NCI-H128 (cell line): ENCODE results near the gene LIN54.
"Not testable (repeated sequence)": the region's sequence is repeated elsewhere in the genome, so short reads cannot be mapped to it uniquely, and the experiment has no call there.

Source experiments
- DNase-seq: peaks from one replicate; lab custom pipeline; 2025; ENCODE audit not compliant: unreplicated experiment; lab: John Stamatoyannopoulos, UW

LIN54 gene

DNA sequence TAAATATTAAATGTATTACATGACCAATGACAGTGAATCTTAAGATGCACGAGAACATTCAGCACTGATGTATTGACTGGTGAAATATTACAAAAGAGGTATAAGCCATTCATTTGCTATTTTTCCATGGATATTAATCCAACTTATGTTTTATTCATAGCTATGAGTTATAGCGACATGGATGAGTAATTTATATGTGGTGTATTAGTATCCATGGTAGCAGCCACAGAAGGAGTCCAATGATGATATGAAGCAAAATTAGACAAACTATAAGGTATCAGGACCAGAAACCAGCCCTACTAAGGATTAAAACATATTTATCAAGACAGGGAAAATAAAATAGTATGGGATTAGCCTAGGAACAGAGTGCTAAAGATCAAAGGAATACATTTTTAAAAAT is 59.4 kb downstream of the LIN54 start:
- DNase-seq = no peak

DNA sequence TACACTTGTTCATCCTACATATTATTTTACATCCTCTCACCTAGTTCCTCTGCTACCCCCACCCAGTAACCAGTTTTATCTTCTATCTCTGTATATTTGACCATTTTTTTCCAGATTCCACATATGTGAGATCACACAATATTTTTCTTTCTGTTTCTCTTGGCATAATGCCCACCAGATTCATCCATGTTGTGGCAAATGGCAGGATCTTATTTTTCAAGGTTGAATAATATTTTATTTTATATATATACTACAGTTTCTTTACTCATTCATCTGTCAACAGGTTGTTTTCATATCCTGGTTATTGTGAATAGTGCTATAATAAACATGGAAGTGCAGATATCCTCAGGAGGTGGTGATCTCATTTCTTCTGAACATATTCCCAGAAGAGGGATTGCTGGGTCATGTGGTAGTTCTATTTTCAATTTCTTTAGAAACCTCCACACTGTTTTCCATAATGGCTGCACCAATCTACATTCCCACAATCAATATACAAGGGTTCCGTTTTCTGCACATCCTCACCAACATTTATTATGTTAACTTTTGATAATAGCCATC is 61.9 kb downstream of the LIN54 start:
- DNase-seq = no peak

DNA sequence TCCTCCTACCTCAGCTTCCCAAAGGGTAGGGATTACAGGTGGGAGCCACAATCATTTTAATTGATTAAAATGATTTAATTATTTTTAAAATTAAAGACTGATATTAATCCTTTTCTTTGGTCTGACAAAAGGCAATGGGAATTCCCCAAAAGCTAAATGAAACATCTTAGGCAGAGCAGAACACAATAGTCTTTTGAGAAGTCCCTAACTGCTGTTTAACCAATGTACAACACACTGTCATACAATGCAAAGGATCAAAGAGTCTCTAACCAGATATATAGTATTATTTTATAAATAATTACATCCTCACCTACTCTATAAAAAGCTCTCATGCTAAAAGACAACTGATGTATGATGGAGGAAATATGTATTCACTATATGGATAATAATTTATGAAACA is 63.1 kb downstream of the LIN54 start:
- no peak for DNase-seq

DNA sequence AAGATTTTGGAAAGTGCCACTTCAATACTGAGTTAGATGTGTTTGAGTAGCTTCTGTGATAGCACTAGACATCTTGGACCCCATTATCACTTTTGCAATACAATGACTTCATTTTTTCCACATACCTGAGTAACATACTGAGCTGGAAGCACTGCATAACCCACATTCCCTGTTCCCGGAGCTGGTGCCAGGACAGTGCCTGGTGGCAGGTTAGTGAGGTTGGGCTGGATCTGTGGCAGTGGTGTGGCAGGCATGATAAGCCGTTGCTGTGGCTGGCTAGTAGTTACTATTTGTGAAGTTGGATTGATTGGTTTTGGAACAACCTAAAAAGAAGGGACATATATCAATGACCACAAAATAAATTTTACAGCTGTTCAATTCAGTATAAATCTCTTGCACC is 71.2 kb downstream of the LIN54 start:
- DNase-seq = no peak

DNA sequence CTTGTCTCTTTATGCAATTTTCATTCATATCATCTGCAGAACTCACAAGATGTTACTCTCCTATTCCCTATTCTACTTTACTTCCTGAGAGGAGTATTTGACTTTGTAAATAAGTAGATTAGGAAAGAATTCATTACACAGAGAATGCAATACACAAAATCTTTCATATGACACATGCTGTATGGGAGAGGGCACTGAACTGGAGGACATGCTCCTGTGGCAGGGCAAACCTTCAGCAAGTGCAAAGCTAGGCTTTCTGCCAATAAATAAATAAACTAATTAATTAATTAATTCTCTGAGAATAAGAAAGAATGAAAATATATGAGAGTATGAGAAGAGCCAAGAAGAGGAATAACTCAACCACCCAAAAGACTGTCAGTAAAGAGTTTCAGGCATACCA is 76.2 kb downstream of the LIN54 start:
- DNase-seq = no peak

DNA sequence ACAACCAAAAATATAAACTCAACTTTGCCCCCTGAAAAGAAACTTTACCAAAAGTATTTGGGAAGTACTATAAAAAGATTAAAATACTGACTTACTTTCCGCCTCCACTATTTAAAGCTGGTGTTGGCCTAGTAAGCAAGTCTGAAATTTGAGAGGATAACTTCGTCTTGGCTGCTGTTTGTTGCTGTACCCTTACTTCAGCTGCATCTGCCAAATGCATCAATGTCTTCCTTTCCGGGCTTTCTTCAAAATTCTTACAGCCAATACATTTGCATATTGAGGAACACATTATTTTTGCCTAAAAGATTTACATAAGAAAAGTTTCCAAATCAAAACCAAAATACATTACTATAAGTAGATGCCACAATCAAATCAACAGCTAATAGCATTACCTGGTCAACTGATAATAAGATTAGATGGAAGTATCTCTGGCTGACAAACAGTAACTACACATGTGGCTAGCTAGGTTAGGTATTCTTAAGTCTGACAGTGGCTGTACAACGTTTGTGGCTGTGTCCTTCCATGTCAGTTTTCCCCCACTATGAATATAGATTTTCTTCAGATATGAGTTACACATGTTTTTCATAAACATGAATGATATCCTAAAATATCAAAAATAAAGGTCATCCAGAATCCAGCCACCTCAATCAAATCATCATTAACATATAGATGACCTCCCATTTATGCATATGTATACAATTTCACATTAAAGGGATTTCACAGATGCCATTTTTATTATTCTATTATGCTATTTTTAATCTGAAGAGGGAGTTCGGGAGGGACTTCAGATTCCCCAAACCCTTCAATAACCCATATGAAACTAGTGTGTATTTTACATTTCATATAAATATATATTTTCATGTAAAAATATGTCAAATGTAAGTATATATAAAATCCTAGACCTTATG is 79.5 kb downstream of the LIN54 start:
- no peak for DNase-seq

DNA sequence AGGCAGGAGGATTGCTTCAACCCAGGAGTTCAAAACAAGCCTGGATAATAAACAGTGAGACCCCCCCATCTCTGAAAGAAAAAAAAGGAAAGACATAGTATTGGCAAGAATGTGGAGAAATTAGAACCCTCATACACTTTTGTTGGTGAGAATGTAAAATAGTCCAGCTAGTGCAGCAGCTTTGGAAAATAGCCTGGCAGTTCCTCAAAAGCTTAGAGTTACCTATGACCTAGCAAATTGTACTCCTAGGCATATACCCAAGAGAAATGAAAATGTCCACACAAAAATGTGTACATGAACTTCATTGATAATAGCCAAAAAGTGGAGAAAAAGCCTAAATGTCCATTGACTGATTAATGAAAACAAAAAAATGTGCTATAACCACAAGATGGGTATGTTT is 88.8 kb downstream of the LIN54 start:
- no peak for DNase-seq

DNA sequence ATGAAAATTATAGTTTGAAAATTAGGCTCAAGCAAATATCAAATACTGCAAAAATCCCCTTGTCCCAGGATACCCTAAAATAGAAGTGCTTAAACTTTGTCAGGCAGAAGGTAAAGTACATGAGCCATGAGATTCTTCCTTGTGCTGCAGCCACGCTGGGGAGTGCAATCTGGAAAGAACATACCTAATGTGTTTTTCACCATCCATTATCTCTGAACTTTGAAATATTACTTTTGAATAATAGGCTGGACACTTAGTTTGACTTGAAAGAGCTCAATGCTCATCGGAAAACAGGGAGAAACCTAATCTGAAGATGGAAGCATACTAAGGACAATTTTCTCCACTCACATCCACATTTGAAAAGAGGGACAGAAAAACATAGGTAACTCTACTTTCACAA is 91.2 kb downstream of the LIN54 start:
- no peak for DNase-seq

DNA sequence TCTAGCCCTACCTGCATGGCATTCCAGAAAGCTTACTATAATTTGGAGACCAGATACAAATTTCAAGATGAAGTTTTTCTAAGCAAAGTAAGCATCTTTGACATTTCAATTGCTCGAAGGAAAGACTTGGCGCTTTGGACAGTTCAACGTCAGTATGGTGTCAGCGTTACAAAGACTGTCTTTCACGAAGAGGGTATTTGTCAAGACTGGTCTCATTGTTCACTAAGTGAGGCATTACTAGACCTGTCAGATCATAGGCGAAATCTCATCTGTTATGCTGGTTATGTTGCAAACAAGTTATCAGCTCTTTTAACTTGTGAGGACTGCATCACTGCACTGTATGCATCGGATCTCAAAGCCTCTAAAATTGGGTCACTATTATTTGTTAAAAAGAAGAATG is 92.5 kb downstream of the LIN54 start:
- no peak for DNase-seq

DNA sequence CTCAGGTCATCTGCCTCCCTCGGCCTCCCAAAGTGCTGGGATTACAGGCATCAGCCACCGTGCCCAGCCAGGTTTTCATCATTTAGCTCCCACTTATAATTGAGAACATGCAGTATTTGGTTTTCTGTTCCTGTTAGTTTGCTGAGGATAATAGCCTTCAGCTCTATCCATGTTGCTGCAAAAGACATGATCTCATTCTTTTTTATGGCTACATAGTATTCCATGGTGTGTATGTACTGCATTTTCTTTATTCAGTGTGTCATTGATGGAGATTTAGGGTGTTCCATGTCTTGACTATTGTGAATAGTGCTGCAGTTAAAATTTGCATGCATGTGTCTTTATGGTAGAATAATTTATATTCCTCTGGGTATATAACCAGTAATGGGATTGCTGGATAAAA is 96.7 kb downstream of the LIN54 start:
- not testable (repeated sequence) for DNase-seq

DNA sequence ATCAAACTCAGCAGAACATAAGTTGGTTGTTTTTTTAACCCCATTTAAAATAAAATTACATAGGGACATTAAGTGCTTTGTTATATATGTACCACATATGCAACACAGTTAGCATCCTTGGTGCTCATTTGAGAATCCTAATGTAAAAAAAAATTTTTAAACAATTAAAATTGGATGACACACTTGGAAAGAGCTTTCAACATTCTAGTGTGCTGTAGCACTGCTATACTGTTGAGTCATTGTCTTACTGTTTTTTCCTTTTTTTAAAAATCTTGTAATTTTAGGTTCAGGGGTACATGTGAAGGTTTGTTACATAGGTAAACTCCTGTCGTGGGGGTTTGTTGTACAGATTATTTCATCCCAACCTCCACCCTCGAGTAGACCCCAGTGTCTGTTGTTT is 97.3 kb downstream of the LIN54 start:
- DNase-seq = no peak

DNA sequence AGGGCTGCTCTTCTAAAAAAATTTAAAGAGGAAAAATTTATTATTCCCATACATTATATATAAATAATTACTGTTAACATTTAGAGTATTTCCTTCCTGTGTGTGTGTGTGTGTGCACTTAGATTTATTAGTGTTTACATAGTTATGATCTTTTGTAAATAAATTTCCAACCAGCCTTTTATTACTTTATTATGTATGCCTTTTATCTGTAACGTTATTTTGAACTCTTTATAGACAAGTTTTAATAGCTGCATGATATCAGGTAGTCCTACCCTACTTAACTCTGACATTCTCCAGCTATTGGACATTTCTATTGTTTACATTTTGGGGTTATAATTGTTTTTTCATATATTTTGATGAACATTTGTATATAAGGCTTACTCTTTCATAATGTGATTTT is 101.3 kb downstream of the LIN54 start:
- DNase-seq = no peak

DNA sequence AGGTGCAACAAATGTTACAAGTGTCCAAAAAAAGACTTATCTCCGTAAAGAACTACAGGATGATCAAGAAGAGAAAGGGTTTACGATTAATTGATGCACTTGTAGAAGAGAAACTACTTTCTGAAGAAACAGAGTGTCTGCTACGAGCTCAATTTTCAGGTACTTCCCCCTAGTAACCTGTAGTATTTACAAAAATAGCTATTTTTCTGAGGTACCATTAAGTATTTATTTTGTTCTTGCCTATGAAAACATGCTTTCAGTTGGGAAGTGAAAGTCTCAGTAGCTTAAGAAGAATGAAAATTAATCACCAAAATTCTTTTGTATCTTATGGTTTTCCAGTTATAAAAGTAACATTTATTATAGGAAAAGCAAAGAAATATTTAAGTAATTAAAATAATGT is 104.2 kb downstream of the LIN54 start:
- DNase-seq = no peak

DNA sequence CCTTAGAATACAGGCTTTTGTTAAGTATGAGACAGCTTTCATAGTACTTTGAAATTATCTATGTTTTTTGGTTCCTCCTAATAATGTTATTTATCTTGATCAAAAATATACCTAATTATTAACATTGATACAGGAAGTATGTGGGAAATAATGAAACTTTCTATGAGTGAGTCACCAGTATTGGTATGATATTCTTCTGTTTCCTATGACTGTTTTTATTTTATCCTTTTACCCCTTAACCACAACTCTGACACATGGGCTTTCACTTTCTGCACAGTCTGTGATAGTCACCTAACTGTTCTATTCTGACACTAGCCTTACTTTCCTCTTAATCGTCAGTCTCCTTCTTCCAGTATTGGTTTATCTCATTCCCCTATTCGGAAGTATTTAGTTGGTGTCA is 105.4 kb downstream of the LIN54 start:
- DNase-seq = no peak

DNA sequence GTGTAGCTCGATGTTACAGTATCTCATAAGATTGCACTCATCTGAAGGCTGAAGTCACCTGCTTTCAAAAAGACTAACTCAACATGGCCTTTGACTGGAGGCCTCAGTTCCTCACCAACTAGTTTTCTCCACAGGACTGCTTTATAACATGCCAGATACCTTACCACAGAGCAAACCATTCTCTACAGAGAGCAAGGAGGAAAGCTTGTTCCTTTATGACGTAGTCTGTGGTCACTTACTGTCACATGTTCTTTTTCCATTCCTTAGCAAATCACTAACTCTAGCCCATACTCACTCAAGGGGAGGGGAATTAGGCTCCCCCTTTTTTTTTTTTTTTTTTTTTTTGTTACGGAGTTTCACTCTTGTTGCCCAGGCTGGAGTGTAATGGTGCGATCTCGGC is 106.9 kb downstream of the LIN54 start:
- DNase-seq = no peak

DNA sequence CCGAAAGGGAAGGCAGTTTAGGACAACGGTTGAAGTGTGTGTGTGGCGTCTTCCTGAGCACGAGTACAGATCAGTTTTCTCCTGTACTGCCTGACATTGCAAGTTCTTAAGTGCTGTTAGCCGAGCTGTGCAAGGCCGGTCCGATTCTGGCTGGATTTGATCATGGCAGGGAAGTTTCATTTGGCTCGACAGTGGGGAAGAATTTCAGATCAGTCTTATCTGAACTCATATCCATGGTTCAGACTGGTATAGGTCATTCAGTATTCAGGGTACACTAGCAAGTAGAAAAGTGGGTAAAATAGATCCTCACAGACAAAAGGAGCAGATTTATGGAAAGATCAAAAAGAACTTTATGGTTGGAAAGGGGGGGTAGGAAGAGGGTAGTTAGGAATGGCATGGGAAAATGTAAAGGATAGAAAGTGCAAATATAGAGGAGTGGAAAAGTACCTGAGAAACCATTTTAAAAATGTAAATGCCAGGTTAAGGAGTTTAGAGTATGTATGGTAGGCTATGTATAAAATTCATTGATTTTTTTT is 109.4 kb downstream of the LIN54 start:
- no peak for DNase-seq

DNA sequence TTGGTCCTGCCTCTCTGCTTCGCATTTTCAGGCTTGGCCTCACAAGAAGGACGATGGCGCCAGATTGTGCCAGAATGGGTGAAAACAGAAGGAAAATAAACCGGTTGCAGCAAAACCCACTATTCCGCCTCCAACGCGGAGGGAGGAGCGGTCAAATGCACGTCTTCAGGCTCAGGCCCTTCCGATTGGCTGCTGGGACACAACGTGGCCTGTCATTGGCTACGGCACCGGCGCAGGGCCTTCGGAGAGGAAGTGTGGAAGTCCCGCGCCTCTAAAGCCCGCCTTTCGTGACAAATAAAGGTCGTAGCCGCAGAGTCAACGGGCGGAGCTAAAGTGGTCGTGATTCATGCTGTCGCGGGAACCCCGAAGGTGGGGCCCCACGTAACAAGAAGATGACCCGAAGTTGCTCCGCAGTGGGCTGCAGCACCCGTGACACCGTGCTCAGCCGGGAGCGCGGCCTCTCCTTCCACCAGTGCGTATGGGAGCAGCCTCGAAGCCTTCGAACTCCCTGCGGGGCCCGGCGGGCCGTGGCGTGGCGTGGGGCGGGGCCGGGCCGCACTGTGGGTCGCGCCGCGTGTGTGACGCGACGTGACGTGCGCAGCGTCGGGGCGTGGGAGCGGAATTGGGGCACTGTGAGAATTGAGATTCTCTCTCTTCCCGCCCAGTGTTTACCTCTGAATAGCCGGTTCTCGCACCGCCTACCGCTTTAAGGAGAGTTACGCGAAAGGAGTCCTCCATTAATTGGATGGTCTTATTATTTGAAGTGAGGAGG is 110.0 kb downstream of the LIN54 start, which contains the start of gene THAP9:
THAP9 (plus strand) TSS at position 325 of the 772 bp plus-strand sequence; CDS start at position 393, 68 bp downstream.
- DNase-seq = peak; percentile 92

DNA sequence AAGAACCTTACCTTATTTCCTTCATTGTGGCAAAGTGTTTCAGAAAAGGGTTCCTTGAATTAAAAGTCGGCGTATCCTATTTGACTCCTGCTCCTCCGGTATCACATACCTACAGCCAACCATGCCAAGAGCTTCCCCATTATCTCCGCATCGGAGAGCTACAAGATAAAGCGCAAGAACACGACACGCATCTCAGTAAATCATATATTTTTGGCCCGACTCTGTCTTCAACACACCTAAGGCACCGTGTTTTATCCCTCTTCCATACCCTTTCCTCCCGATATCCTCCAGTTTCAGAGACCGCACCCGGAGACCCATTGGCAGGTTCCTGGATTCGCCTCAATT is 110.6 kb downstream of the LIN54 start:
- DNase-seq = no peak

DNA sequence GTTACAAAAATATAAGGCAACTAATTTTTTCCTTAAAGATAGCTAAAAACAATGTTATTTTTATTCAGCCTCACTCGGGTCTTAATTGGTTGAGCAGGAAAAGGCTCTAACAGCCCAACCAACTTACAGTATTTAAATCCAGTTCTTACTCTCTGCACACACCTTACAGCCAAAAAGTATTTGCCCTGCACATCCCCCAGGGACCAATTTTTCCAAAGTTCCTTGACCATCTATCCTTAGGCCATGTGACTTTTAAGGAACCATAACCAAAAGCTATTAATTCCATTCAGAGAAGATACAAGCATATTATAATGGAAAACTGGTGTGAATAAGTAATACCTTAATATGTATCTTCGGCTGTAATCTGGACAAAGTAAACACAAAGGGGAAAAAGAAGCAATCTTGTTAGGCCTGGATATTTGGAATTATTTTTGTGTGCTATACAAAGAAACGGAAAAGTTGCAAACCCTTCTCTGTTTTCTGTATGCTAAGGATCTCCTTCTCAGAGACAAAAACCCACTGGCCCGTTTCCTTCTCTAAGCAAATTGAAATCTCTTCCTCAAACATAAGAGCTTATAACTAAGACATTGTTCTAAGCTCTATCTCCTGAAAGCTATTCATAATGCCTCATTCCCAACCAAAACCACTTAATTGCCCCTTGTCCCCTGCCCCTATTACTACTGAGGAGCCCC is 111.1 kb downstream of the LIN54 start:
- no peak for DNase-seq

DNA sequence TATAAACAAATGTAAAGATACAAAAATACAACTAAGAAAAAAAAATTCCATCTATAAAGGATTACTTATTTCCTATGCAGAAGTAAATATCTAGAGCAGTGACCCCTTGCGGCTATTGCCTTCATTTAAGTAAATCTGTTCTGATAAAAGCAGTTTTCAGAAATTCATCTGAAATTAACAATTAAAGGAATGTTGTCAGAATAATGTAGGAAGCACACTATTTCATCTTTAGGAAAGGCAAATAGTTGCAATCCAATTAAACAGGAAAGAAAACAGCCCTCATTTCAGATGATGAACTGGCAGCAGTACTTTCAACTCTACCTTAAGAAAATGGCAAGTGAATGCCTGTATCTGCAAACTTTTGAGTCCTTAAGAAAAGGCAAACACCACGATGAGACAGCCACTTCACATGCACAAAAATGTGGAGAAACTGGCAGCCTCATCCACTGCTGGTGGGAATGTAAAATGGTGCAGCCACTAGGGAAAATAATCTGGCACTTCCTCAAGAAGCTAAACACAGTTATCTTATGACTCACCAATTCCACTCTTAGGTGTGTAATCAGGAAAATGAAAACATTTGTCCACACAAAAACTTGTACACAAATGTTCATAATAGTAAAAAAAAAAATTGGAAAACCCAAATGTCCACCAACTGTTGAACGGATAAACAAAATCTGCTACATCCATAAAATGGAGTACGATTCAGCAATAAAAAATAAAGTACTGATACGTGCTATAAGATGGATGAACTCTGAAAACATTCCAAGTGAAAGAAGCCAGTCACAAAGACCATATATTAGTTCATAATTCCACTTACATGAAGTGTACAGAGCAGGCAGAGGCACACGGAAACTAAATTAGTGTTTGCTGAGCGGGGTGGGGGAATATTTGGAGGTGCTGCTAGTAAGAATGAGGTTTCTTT is 112.0 kb downstream of the LIN54 start:
- no peak for DNase-seq
